ENCODE measurements around the gene MBOAT7. TPM values are rescaled to one million over a fixed set of nuclear protein-coding genes. Genes with fewer than 3 reads are reported as not detected.
A peak's percentile ranks its signal among the peaks of the same experiment; 100 is the strongest.

MBOAT7 gene
- total RNA-seq, 1 experiment from 2014 or later, result 109 TPM

GRCh38 chr19:54189145-54189734 lies at the start of gene MBOAT7 (continued):
- TF ChIP-seq FOXP4 (CRISPR knock-in tag; IDR thresholded peaks at IDR 0.05), result peak; percentile 71
- TF ChIP-seq EMX1 (CRISPR knock-in tag; IDR thresholded peaks at IDR 0.05), result no peak
- TF ChIP-seq ZNF671 (CRISPR knock-in tag; IDR thresholded peaks at IDR 0.05), result no peak
- TF ChIP-seq GTF2I (CRISPR knock-in tag; conservative IDR thresholded peaks at IDR 0.05), result no peak
- TF ChIP-seq FOXK1 (CRISPR knock-in tag; IDR thresholded peaks at IDR 0.05), result no peak
- TF ChIP-seq IRF2 (CRISPR knock-in tag; IDR thresholded peaks at IDR 0.05; ENCODE audit: borderline replicate concordance, low read depth), result no peak
- TF ChIP-seq MLX (CRISPR knock-in tag; IDR thresholded peaks at IDR 0.05), result no peak
- TF ChIP-seq FOXP1 (CRISPR knock-in tag; IDR thresholded peaks at IDR 0.05; ENCODE audit: borderline replicate concordance), result no peak
- TF ChIP-seq OVOL2 (CRISPR knock-in tag; IDR thresholded peaks at IDR 0.05; ENCODE audit: borderline replicate concordance), result no peak
- no peak for TF ChIP-seq ATF6 (CRISPR knock-in tag; IDR thresholded peaks at IDR 0.05)
- TF ChIP-seq, protein P1, sequence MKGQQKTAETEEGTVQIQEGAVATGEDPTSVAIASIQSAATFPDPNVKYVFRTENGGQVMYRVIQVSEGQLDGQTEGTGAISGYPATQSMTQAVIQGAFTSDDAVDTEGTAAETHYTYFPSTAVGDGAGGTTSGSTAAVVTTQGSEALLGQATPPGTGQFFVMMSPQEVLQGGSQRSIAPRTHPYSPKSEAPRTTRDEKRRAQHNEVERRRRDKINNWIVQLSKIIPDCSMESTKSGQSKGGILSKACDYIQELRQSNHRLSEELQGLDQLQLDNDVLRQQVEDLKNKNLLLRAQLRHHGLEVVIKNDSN (CRISPR knock-in tag; IDR thresholded peaks at IDR 0.05), result no peak
- TF ChIP-seq CREM (CRISPR knock-in tag; IDR thresholded peaks at IDR 0.05), result 0 out of 2 replicates have a peak, but pooled peaks have one; percentile 53
- no peak for TF ChIP-seq KAT7 (CRISPR knock-in tag; IDR thresholded peaks at IDR 0.05; ENCODE audit: borderline replicate concordance)
- TF ChIP-seq TEAD1 (CRISPR knock-in tag; IDR thresholded peaks at IDR 0.05), result no peak
- no peak for TF ChIP-seq NFYB (CRISPR knock-in tag; conservative IDR thresholded peaks at IDR 0.05; ENCODE audit: low read depth)
- no peak for TF ChIP-seq ZNF138 (CRISPR knock-in tag; conservative IDR thresholded peaks at IDR 0.05)
- TF ChIP-seq SMAD3 (CRISPR knock-in tag; IDR thresholded peaks at IDR 0.05; ENCODE audit: borderline replicate concordance), result no peak
- TF ChIP-seq, protein P2, sequence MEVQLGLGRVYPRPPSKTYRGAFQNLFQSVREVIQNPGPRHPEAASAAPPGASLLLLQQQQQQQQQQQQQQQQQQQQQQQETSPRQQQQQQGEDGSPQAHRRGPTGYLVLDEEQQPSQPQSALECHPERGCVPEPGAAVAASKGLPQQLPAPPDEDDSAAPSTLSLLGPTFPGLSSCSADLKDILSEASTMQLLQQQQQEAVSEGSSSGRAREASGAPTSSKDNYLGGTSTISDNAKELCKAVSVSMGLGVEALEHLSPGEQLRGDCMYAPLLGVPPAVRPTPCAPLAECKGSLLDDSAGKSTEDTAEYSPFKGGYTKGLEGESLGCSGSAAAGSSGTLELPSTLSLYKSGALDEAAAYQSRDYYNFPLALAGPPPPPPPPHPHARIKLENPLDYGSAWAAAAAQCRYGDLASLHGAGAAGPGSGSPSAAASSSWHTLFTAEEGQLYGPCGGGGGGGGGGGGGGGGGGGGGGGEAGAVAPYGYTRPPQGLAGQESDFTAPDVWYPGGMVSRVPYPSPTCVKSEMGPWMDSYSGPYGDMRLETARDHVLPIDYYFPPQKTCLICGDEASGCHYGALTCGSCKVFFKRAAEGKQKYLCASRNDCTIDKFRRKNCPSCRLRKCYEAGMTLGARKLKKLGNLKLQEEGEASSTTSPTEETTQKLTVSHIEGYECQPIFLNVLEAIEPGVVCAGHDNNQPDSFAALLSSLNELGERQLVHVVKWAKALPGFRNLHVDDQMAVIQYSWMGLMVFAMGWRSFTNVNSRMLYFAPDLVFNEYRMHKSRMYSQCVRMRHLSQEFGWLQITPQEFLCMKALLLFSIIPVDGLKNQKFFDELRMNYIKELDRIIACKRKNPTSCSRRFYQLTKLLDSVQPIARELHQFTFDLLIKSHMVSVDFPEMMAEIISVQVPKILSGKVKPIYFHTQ (CRISPR knock-in tag; IDR thresholded peaks at IDR 0.05), result no peak
- no peak for TF ChIP-seq TCF7 (CRISPR knock-in tag; IDR thresholded peaks at IDR 0.05; ENCODE audit: low read depth)
- no peak for TF ChIP-seq ZNF396 (CRISPR knock-in tag; IDR thresholded peaks at IDR 0.05; ENCODE audit: borderline replicate concordance)
- TF ChIP-seq JUN (CRISPR knock-in tag; IDR thresholded peaks at IDR 0.05), result no peak
- TF ChIP-seq, protein P3, sequence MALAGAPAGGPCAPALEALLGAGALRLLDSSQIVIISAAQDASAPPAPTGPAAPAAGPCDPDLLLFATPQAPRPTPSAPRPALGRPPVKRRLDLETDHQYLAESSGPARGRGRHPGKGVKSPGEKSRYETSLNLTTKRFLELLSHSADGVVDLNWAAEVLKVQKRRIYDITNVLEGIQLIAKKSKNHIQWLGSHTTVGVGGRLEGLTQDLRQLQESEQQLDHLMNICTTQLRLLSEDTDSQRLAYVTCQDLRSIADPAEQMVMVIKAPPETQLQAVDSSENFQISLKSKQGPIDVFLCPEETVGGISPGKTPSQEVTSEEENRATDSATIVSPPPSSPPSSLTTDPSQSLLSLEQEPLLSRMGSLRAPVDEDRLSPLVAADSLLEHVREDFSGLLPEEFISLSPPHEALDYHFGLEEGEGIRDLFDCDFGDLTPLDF (CRISPR knock-in tag; IDR thresholded peaks at IDR 0.05), result no peak
- no peak; the same call in 1 of the 2 replicates for TF ChIP-seq CBFB (CRISPR knock-in tag; IDR thresholded peaks at IDR 0.05; ENCODE audit: low read depth)
- TF ChIP-seq MAX (CRISPR knock-in tag; IDR thresholded peaks at IDR 0.05), result no peak
- TF ChIP-seq ZNF219 (CRISPR knock-in tag; IDR thresholded peaks at IDR 0.05; ENCODE audit: borderline replicate concordance), result no peak
- no peak for TF ChIP-seq NR1H2 (CRISPR knock-in tag; IDR thresholded peaks at IDR 0.05)
- no peak for TF ChIP-seq NFE2L1 (CRISPR knock-in tag; IDR thresholded peaks at IDR 0.05)
- TF ChIP-seq FOXJ3 (CRISPR knock-in tag; IDR thresholded peaks at IDR 0.05; ENCODE audit: borderline replicate concordance), result no peak
- TF ChIP-seq, protein P4, sequence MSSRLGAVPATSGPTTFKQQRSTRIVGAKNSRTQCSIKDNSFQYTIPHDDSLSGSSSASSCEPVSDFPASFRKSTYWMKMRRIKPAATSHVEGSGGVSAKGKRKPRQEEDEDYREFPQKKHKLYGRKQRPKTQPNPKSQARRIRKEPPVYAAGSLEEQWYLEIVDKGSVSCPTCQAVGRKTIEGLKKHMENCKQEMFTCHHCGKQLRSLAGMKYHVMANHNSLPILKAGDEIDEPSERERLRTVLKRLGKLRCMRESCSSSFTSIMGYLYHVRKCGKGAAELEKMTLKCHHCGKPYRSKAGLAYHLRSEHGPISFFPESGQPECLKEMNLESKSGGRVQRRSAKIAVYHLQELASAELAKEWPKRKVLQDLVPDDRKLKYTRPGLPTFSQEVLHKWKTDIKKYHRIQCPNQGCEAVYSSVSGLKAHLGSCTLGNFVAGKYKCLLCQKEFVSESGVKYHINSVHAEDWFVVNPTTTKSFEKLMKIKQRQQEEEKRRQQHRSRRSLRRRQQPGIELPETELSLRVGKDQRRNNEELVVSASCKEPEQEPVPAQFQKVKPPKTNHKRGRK (CRISPR knock-in tag; IDR thresholded peaks at IDR 0.05; ENCODE audit: borderline replicate concordance), result no peak
- no peak for TF ChIP-seq NFATC4 (CRISPR knock-in tag; IDR thresholded peaks at IDR 0.05)

Measured in WTC11 (cell line).